ENCODE data around the gene USP34. TPM values are rescaled to one million over a fixed set of nuclear protein-coding genes. Genes with fewer than 3 reads are reported as not detected.

USP34 gene
- total and polyA plus RNA-seq, 8 donors: 86.5 to 191 (median 158) TPM

GRCh38 chr2:61434314-61434713, 36.6 kb downstream of the USP34 start:
- TF ChIP-seq CTCF (IDR thresholded peaks at IDR 0.05): no peak
- Histone ChIP-seq H3K4me1 (peaks cover 0 to 75% of the 10 kb centered on the region in 2 donors), H3K27me3 (no peaks in the 10 kb centered on the region), H3K27ac (peak overlapping the region in 1 of 2 donors; percentile 61), H3K9me3 (no peaks in the 10 kb centered on the region), H3K4me3 (no peak overlapping the region), H3K36me3 (no peaks in the 10 kb centered on the region)
- intact Hi-C loops (cut with DNase I): no loop called here
- DNase-seq (peak in 1 of 4 donors; percentile 38), ATAC-seq (peak; percentile 37)

- intact Hi-C loops (cut with DNase I): no loop called here
- Histone ChIP-seq H3K27ac (no peak overlapping the region), H3K36me3 (no peaks in the 10 kb centered on the region), H3K9me3 (no peaks in the 10 kb centered on the region), H3K4me1 (peaks cover 0 to 68% of the 10 kb centered on the region in 2 donors), H3K27me3 (no peaks in the 10 kb centered on the region), H3K4me3 (no peak overlapping the region)
- DNase-seq (peak in 1 of 4 donors; percentile 10), ATAC-seq (no peak)
- no peak for TF ChIP-seq CTCF (IDR thresholded peaks at IDR 0.05)
These were observed 37.3 kb downstream of the USP34 start for GRCh38 chr2:61433606-61434005.

- TF ChIP-seq CTCF (IDR thresholded peaks at IDR 0.05): no peak
- ATAC-seq (no peak), DNase-seq (peak in 1 of 4 donors; percentile 7)
- Histone ChIP-seq H3K27me3 (no peaks in the 10 kb centered on the region), H3K4me3 (no peak overlapping the region), H3K27ac (no peak overlapping the region), H3K9me3 (no peaks in the 10 kb centered on the region), H3K4me1 (peaks cover 0 to 66% of the 10 kb centered on the region in 2 donors), H3K36me3 (no peaks in the 10 kb centered on the region)
- intact Hi-C loops (cut with DNase I): no loop called here
These were observed 37.9 kb downstream of the USP34 start for GRCh38 chr2:61432990-61433389.

- H3K27ac ChIP-seq: no peak overlapping the region
- peaks cover 0 to 63% of the 10 kb centered on the region in 2 donors for H3K4me1 ChIP-seq
- H3K36me3 ChIP-seq: no peaks in the 10 kb centered on the region
- no peaks in the 10 kb centered on the region for H3K9me3 ChIP-seq
- no peak for TF ChIP-seq CTCF (IDR thresholded peaks at IDR 0.05)
- no peak for ATAC-seq
- H3K4me3 ChIP-seq: no peak overlapping the region
- DNase-seq: no peak
- intact Hi-C loops (cut with DNase I): no loop called here
- no peaks in the 10 kb centered on the region for H3K27me3 ChIP-seq
These were observed 39.5 kb downstream of the USP34 start for GRCh38 chr2:61431345-61431744.

- TF ChIP-seq CTCF (IDR thresholded peaks at IDR 0.05): peak in 1 of 2 donors; percentile 57
- intact Hi-C loops (cut with DNase I): no loop called here
- H3K9me3 ChIP-seq: no peaks in the 10 kb centered on the region
- H3K4me1 ChIP-seq: peaks cover 9 to 61% of the 10 kb centered on the region in 2 donors
- H3K27me3 ChIP-seq: no peaks in the 10 kb centered on the region
- H3K4me3 ChIP-seq: no peak overlapping the region
- DNase-seq (peak in 2 of 4 donors; percentile 52 to 86), ATAC-seq (peak; percentile 79)
- peak overlapping the region in 1 of 2 donors; percentile 43 for H3K27ac ChIP-seq
- H3K36me3 ChIP-seq: no peaks in the 10 kb centered on the region
These were observed 44.5 kb downstream of the USP34 start for GRCh38 chr2:61426267-61426897.

All from left lung (tissue), 10 donors.